A549 (cell line): ENCODE measurements around the gene NRIP2.

Source experiments
- BCL3 ChIP-seq: fragments of >200 bp; sonication (Bioruptor Twin); formaldehyde crosslinking; IDR thresholded peaks from 3 replicates; pipeline ENCODE4 v1.6.1; 2016
- CTCF ChIP-seq: fragments of >200 bp; sonication (Bioruptor Twin); formaldehyde crosslinking; IDR thresholded peaks from 3 replicates; pipeline ENCODE4 v1.5.1; 2016
- EP300 ChIP-seq, 2 experiments: fragments of >200 bp; sonication (Bioruptor Twin); formaldehyde crosslinking; IDR thresholded peaks; 2 replicates in 1 of 2; 3 replicates in 1 of 2; pipeline ENCODE4 v1.6.1; 2016 to 2017
- MYC ChIP-seq: IDR thresholded peaks from 2 replicates; pipeline ENCODE4 v1.6.1; 2012; ENCODE audit warnings: mild to moderate bottlenecking, inconsistent platforms, low read length, improper control_type of control experiment, borderline replicate concordance
- RAD21 ChIP-seq, 2 experiments: fragments of >200 bp in 1 of 2; sonication (Bioruptor Twin) in 1 of 2; formaldehyde crosslinking in 1 of 2; IDR thresholded peaks in 1 of 2; conservative IDR thresholded peaks in 1 of 2; 2 replicates in 1 of 2; 3 replicates in 1 of 2; pipeline ENCODE4 v1.6.1; 2012 to 2018; ENCODE audit warnings: inconsistent platforms in 1 of 2
- RCOR1 ChIP-seq: fragments of 150-350 bp; IDR thresholded peaks from 2 replicates; pipeline ENCODE4 v1.6.1; 2014; ENCODE audit warnings: antibody characterized with exemption, low read length, low read depth
- REST ChIP-seq: fragments of 200-600 bp; sonication (generic); IDR thresholded peaks from 2 replicates; pipeline ENCODE4 v1.6.1; 2016; ENCODE audit warnings: antibody characterized with exemption, mild to moderate bottlenecking, moderate library complexity
- RFX5 ChIP-seq: fragments of 450-650 bp; IDR thresholded peaks from 2 replicates; pipeline ENCODE4 v1.7.1; 2014; ENCODE audit warnings: antibody characterized with exemption, mild to moderate bottlenecking, moderate library complexity

- TF ChIP-seq RAD21 (conservative IDR thresholded peaks at IDR 0.05 in 1 of 2, IDR thresholded peaks at IDR 0.05 in 1 of 2): no peak
- TF ChIP-seq CTCF: no peak
- no peak for TF ChIP-seq REST
- no peak for TF ChIP-seq EP300 (IDR thresholded peaks at IDR 0.05)
- TF ChIP-seq RCOR1: no peak
- no peak for TF ChIP-seq MYC
- no peak for TF ChIP-seq BCL3
- no peak for TF ChIP-seq RFX5
Measured at GRCh38 chr12:2820432-2820831, 14.4 kb downstream of the NRIP2 start.
